SK-N-SH (cell line): ENCODE results near the gene NUDT7. TPM values are rescaled to one million over a fixed set of nuclear protein-coding genes. Genes with fewer than 3 reads are reported as not detected.

Experiments used
- CTCF ChIA-PET: fragments of 300-600, 350-600 bp; formaldehyde crosslinking; extraction: SDS; loops from one replicate; lab custom pipeline; 2021; lab: Yijun Ruan, JAX
- POLR2A ChIA-PET: fragments of 350-600 bp; sonication (Branson Sonifier 250); formaldehyde crosslinking; extraction: SDS; loops from one replicate; lab custom pipeline; 2020; ENCODE audit warnings: antibody characterized with exemption, inconsistent platforms; lab: Yijun Ruan, JAX
- DNase-seq: peaks from one replicate; pipeline ENCODE4 v3.0.0; 2012
- H2AFZ ChIP-seq: fragments of 200-600 bp; sonication (generic); 2 replicates; pipeline ENCODE4 v1.8.1; 2016; ENCODE audit warnings: antibody characterized with exemption, mild to moderate bottlenecking, low read depth
- H3F3A ChIP-seq: fragments of 200-600 bp; sonication (generic); replicated peaks from 2 replicates; pipeline ENCODE3; 2016; ENCODE audit warnings: antibody characterized with exemption, mild to moderate bottlenecking; ENCODE audit not compliant: insufficient read depth
- H3K27ac ChIP-seq, 2 experiments: fragments of 200-500 bp in 1 of 2; fragments of 200-600 bp in 1 of 2; sonication (Bioruptor generic) in 1 of 2; sonication (generic), shearing (Covaris generic) in 1 of 2; 2 replicates each; pipeline versions ENCODE4 v1.5.1 to v1.6.1; 2014 to 2016; ENCODE audit warnings: low read depth in 2 of 2, inconsistent platforms in 1 of 2, low read length in 1 of 2, mild to moderate bottlenecking in 1 of 2, mixed read lengths in 1 of 2
- H3K27me3 ChIP-seq: fragments of 200-600 bp; sonication (generic), shearing (Covaris generic); 2 replicates; pipeline ENCODE4 v1.6.1; 2016; ENCODE audit warnings: mixed run types; ENCODE audit not compliant: insufficient read depth
- H3K36me3 ChIP-seq, 2 experiments: fragments of 200-500 bp in 1 of 2; fragments of 200-600 bp in 1 of 2; sonication (Bioruptor generic) in 1 of 2; sonication (generic) in 1 of 2; replicated peaks in 1 of 2; 2 replicates each; pipeline versions ENCODE3 to v1.5.1; 2014 to 2016; ENCODE audit warnings: low read length in 1 of 2, mild to moderate bottlenecking in 1 of 2; ENCODE audit not compliant: insufficient read depth in 2 of 2, control insufficient read depth in 1 of 2
- H3K4me1 ChIP-seq, 2 experiments: fragments of 200-500 bp in 1 of 2; fragments of 200-600 bp in 1 of 2; sonication (Bioruptor generic) in 1 of 2; sonication (generic), shearing (Covaris generic) in 1 of 2; 2 replicates each; pipeline versions ENCODE4 v1.5.1 to v1.6.1; 2014 to 2016; ENCODE audit warnings: low read depth in 1 of 2, low read length in 1 of 2, mixed run types in 1 of 2; ENCODE audit not compliant: insufficient read depth in 2 of 2, control insufficient read depth in 1 of 2
- H3K4me2 ChIP-seq: fragments of 200-600 bp; sonication (generic), shearing (Covaris generic); 2 replicates; pipeline ENCODE4 v1.6.1; 2017; ENCODE audit warnings: mixed run types
- H3K4me3 ChIP-seq, 2 experiments: fragments of 200-500 bp in 1 of 2; fragments of 200-600 bp in 1 of 2; sonication (Bioruptor generic) in 1 of 2; sonication (generic), shearing (Covaris generic) in 1 of 2; 2 replicates each; pipeline versions ENCODE4 v1.5.1 to v1.8.1; 2014 to 2016; ENCODE audit warnings: low read depth in 2 of 2, inconsistent platforms in 1 of 2, low read length in 1 of 2, mild to moderate bottlenecking in 1 of 2, mixed read lengths in 1 of 2, moderate library complexity in 1 of 2
- H3K79me2 ChIP-seq: fragments of 200-600 bp; sonication (generic); 2 replicates; pipeline ENCODE4 v1.8.1; 2017; ENCODE audit warnings: mild to moderate bottlenecking; ENCODE audit not compliant: insufficient read depth
- H3K9ac ChIP-seq: fragments of 200-600 bp; sonication (generic); 2 replicates; pipeline ENCODE4 v1.6.1; 2017; ENCODE audit warnings: mixed run types
- H3K9me2 ChIP-seq: fragments of 200-600 bp; sonication (generic); 2 replicates; pipeline ENCODE4 v1.6.1; 2017; ENCODE audit warnings: mixed run types
- H3K9me3 ChIP-seq: fragments of 200-600 bp; sonication (generic); 2 replicates; pipeline ENCODE4 v1.6.1; 2017; ENCODE audit warnings: mixed run types, mild to moderate bottlenecking, moderate library complexity
- H4K20me1 ChIP-seq: fragments of 200-600 bp; sonication (generic); 2 replicates; pipeline ENCODE4 v1.6.1; 2017; ENCODE audit warnings: mild to moderate bottlenecking, mixed run types; ENCODE audit not compliant: insufficient read depth
- CHD2 ChIP-seq: fragments of 150-350 bp; IDR thresholded peaks from 2 replicates; pipeline ENCODE4 v1.6.1; 2018; ENCODE audit warnings: low read length; ENCODE audit not compliant: partially characterized antibody
- CTCF ChIP-seq: fragments of 200-600 bp; sonication (generic); IDR thresholded peaks from 2 replicates; pipeline ENCODE4 v1.6.1; 2017; ENCODE audit warnings: antibody characterized with exemption, mild to moderate bottlenecking, moderate library complexity
- ELF1 ChIP-seq: IDR thresholded peaks from 2 replicates; pipeline ENCODE4 v1.4.0; 2012
- FOSL2 ChIP-seq: IDR thresholded peaks from 2 replicates; pipeline ENCODE4 v1.4.0; 2012; ENCODE audit warnings: low read depth, mild to moderate bottlenecking, moderate library complexity, borderline replicate concordance
- FOXM1 ChIP-seq: IDR thresholded peaks from 2 replicates; pipeline ENCODE4 v1.4.0; 2012; ENCODE audit warnings: low read depth, mild to moderate bottlenecking
- NFIC ChIP-seq: IDR thresholded peaks from 2 replicates; pipeline ENCODE4 v1.4.0; 2012; ENCODE audit warnings: borderline replicate concordance
- NRF1 ChIP-seq: IDR thresholded peaks from 2 replicates; pipeline ENCODE4 v1.6.1; 2012; ENCODE audit warnings: low read depth, mild to moderate bottlenecking, low read length
- RAD21 ChIP-seq: IDR thresholded peaks from 2 replicates; pipeline ENCODE4 v1.6.1; 2012; ENCODE audit warnings: mild to moderate bottlenecking, low read length
- RCOR1 ChIP-seq: fragments of 150-350 bp; IDR thresholded peaks from 2 replicates; pipeline ENCODE4 v1.6.1; 2017; ENCODE audit warnings: antibody characterized with exemption, low read length
- RXRA ChIP-seq: IDR thresholded peaks from 2 replicates; pipeline ENCODE4 v1.4.0; 2012; ENCODE audit warnings: low read depth, mild to moderate bottlenecking, borderline replicate concordance
- SIN3A ChIP-seq: IDR thresholded peaks from 2 replicates; pipeline ENCODE4 v1.6.1; 2012; ENCODE audit warnings: low read depth, mild to moderate bottlenecking, low read length, moderate library complexity, borderline replicate concordance
- SMC3 ChIP-seq: IDR thresholded peaks from 2 replicates; pipeline ENCODE4 v1.6.1; 2012; ENCODE audit warnings: low read depth, low read length, improper control_type of control experiment
- TAF1 ChIP-seq: IDR thresholded peaks from 2 replicates; pipeline ENCODE4 v1.6.1; 2012; ENCODE audit warnings: low read depth, mild to moderate bottlenecking, low read length, moderate library complexity, borderline replicate concordance
- USF1 ChIP-seq: IDR thresholded peaks from 2 replicates; pipeline ENCODE4 v1.4.0; 2012; ENCODE audit warnings: low read depth, borderline replicate concordance
- YY1 ChIP-seq: IDR thresholded peaks from 2 replicates; pipeline ENCODE4 v1.4.0; 2012; ENCODE audit warnings: low read depth, mild to moderate bottlenecking
- WGBS: methylation state at CpG from one replicate; pipeline ENCODE4 v1.1.6; 2017; ENCODE audit warnings: low lambda C conversion rate; 5-methylcytosine and 5-hydroxymethylcytosine counted together
- polyA plus RNA-seq, 3 experiments: library from polyadenylated mRNA; depleted of rRNA; stranded (reverse); fragments of >200 nt; gene quantifications; 2 replicates each; pipeline ENCODE4 v1.2.3, GENCODE V29; 2012

NUDT7 gene
- polyA plus RNA-seq, 1 of the 3 experiments (the other 2 are of a cell fraction): 11.4 TPM

- ChIA-PET POLR2A (no interaction called here), CTCF (interaction anchor here (0.7 to 1.0 kb wide), 2 partner anchors 85 to 108 kb away, joined by 3 to 4 read pairs; no protein-coding TSS in a partner anchor)
- DNase-seq: peak; percentile 31
- Histone ChIP-seq H3K4me3 (no peak overlapping the region), H3K4me2 (no peak overlapping the region), H3K9ac (no peak overlapping the region), H3K4me1 (peaks cover 0 to under 1% of the 10 kb centered on the region in 2 experiments; a peak in 1 of 4 replicates), H3K36me3 (no peaks in the 10 kb centered on the region), H3K79me2 (no peaks in the 10 kb centered on the region), H3K9me2 (no peaks in the 10 kb centered on the region), H4K20me1 (no peaks in the 10 kb centered on the region), H3K27ac (no peak overlapping the region), H3F3A (peaks cover 13% of the 10 kb centered on the region), H2AFZ (no peak overlapping the region), H3K27me3 (no peaks in the 10 kb centered on the region), H3K9me3 (no peaks in the 10 kb centered on the region)
- 67% methylated on average over 2 of the region's 2 CpGs for WGBS
- TF ChIP-seq TAF1: no peak
- TF ChIP-seq YY1: no peak
- TF ChIP-seq CHD2: no peak
- TF ChIP-seq RAD21: peak; percentile 55
- no peak for TF ChIP-seq ELF1
- TF ChIP-seq FOXM1: no peak
- TF ChIP-seq FOSL2: no peak
- no peak for TF ChIP-seq NFIC
- TF ChIP-seq SIN3A: no peak
- TF ChIP-seq USF1: no peak
- TF ChIP-seq CTCF: peak; percentile 55
- TF ChIP-seq NRF1: no peak
- TF ChIP-seq RCOR1: no peak
- TF ChIP-seq RXRA: no peak
- peak; percentile 29; the same call in 1 of the 2 replicates for TF ChIP-seq SMC3
Measured at GRCh38 chr16:77782694-77783093, 60.4 kb downstream of the NUDT7 start.
